ENCODE data around the gene PSMB1.

PSMB1 gene

DNA sequence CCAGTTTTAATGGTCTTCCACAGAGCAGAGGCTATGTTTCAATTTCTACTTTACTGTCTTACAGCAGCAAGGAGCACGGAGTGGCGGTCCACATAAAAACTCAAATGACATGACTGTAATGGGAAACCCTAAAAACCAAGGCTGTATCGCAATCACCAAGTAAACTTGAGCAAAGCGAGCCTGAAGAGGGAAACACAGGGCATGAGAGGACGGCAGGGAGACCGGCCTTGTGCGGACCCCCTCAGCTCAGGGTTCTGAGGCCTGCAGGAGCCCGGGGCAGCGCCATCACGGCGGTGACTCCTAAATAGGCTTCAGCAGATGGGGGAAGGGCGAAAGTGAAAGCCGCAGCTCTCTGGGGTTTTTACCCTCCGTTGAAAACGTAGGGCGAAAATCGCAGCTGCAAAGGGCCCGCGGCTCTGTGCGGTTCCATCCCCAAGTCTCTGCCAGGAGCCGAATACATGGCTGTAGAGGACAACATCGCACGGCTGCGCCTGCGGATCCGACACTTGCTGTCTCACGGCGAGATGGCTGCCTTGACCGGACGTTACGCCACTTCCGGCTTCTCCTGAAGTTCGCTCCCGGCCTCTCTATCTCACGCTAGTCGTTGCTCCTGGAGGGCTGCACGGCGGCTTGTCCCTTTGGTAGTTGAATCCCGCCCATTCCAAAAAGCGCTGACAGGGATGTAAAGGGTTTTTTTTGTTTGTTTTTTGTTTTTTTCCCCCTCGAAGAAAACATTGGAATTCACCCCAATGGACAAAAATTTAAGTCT lies at the start of gene PSMB1:
Gene PSMB1 (minus strand): TSS at position 543 of the 769 bp plus-strand sequence. CDS start 65 bp downstream, at position 478.
- peak; percentile 84 for FAIRE-seq

DNA sequence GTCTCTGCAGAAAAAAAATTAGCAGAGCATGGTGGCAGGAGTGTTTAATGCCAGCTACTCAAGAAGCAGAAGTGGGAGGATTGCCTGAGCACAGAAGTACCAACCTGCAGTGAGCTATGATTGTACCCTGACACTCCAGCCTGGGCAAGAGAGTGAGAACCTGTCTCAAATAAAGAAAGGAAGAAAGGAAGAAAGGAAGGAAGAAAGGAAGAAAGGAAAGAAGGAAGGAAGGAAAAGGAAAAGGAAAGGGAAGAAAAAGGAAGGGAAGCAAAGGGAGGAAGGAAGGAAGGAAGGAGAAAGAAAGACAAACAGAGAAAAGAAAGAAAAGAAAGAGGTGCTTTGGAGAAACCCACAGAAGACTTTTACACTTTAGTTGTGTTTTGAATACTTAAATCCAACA lies 44.2 kb upstream of the PSMB1 start:
- no peak for FAIRE-seq

GRCh38 chr6:170596426-170596825 lies 43.3 kb upstream of the PSMB1 start:
- no peak for FAIRE-seq

DNA sequence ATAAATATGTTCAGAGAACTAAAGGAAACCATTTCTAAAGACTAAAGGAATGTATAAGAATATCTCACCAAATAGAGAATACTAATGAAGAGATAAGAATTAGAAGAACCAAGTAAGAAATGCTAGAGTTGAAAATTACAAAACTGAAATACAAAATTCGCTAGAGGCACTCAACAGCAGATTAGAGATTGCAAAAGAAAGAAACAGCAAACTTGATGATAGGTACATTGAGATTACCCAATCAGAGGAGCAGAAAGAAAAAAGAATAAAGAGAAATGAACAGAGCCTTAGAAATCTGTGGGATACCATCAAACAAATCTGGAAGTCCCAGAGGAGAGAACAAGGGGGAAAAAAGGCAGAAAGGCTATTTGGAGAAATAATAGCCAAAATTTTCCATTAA lies 37.6 kb upstream of the PSMB1 start:
- no peak for FAIRE-seq

- no peak for FAIRE-seq
Observed at GRCh38 chr6:170584954-170585498, 31.9 kb upstream of the PSMB1 start.

DNA sequence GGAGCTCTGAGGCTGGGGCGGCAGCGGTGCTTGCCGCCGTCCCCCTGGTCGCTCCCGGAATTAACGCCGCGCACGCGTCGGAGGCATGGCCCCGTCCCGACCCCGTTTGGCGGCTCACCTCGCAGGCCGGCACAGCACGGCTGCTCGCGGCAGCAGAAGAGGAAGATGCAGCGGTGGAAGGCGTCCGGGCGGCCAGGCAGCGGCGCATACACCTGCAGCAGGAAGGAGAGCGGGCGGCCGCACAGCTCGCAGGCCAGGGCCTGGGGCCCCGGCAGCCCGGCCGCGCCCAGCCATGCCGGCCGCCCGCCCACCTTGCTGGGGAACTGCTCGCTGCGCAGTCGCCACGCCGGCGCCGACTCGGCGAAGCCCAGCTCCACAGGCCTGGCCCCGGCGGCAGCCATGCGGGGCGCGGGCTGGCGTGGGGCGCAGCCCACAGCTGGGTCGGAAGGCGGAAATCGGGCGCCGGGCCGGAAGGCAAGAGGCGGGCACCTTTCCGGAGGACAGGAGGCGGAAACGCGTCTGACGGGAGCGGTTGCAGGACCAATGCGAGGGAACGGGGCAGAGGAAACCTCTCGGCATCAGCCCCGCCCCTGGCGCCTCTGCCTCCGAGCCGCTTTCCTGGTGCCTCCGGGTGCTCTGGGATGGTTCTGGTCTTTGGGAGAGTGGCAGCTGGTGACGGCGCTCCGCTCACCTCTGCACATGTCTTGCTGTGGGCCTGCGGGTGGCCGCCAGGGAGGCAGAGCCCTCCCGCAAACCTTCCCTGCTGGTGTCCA lies 31.3 kb upstream of the PSMB1 start, which contains the start of gene PDCD2:
Gene PDCD2 (minus strand): TSS at position 457 of the 773 bp plus-strand sequence. CDS start 56 bp downstream, at position 401.
- FAIRE-seq: peak; percentile 90

DNA sequence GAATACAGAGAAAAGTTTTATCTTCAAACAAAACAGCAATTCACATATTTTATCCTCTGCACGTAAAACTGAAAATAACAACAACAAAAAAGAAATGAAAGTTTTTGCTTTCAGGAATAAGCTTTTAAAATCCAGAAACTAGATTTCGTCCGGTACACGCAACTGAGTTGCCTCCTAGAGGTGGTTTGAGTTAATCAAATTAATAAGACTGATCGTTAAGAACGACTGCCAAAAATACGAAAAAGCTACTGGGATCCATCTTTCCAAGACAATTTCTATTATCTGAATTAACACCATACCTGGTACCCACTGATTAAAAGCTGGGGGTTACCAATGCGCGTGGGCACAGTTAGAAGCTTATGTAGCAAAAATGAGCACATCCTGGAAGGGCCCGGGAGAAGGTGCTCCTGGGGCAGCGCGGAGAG lies 30.7 kb upstream of the PSMB1 start:
- FAIRE-seq: no peak

- FAIRE-seq: no peak
Observed at GRCh38 chr6:170578909-170579308, 25.8 kb upstream of the PSMB1 start.

GRCh38 chr6:170575250-170575649 lies 22.1 kb upstream of the PSMB1 start:
- FAIRE-seq: peak; percentile 67

GRCh38 chr6:170572704-170573466 lies 19.8 kb upstream of the PSMB1 start:
- no peak for FAIRE-seq

GRCh38 chr6:170564936-170565530 lies 11.9 kb upstream of the PSMB1 start:
- FAIRE-seq: no peak

GRCh38 chr6:170561555-170561954 lies 8.4 kb upstream of the PSMB1 start:
- no peak for FAIRE-seq

DNA sequence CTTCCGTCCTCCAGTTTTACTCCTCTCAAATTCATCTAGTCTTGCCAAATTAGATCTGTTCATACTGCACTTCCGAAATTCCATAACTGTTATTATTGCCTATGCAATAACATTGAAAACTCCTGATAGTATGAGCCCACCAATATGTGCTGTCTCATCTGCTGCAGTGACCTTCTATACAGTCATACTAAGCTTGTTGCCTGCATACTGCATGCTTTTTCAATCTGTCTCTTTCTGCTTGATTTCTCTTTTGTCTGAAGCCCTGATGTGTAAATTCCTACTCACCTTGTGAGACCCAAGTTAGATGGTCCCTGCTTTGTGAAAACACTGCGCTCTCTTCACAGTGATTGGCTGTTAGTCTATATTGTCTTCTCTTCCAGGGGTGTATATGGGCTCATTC lies 2.2 kb upstream of the PSMB1 start:
- FAIRE-seq: no peak

- no peak for FAIRE-seq
Observed at GRCh38 chr6:170554796-170555137, 1.7 kb upstream of the PSMB1 start.

GRCh38 chr6:170554013-170554795 lies 1.1 kb upstream of the PSMB1 start, which contains the start of gene TBP:
Gene TBP, plus strand, starts transcription at chr6:170554369. Its CDS starts 2,661 bp downstream, at chr6:170557030.
- FAIRE-seq: peak; percentile 99

GRCh38 chr6:170553534-170554012 lies 466 bp upstream of the PSMB1 start:
- FAIRE-seq: no peak

- FAIRE-seq: no peak
Observed at GRCh38 chr6:170545405-170545804, 7.7 kb downstream of the PSMB1 start.

DNA sequence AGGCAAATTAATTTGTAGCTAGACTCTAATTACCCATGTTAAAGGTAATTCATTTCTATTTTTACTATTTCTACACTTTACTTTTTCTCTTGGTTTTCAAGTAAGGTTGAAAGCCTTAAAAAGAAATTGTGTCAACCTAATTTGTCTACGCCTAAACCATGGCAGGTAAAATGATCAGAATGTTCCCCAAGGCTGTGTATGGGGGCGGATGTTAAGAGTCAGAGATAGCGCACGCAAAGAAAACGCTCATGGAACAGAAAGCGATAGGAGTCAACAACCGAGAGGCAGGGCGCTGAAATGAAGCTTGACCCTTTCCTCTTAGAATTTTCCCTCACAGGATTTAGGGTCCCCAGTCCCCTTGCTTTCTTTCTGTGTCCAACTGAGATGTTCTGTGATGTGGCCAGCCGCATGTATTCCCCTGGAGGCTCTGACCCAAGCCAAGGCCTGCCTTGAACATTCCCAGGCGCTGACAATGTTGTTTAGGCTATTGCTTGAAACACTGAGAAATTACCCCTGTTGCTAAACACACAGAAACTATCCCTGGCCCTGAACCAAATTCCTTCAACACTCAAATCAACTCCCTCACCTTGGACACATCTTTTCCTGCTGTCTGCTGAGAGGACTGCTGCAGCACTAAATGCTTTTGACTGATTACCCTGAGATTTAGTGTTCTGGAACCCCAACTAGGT lies 10.9 kb downstream of the PSMB1 start:
- FAIRE-seq: no peak

GRCh38 chr6:170537329-170537728 lies 15.8 kb downstream of the PSMB1 start:
- FAIRE-seq: no peak

DNA sequence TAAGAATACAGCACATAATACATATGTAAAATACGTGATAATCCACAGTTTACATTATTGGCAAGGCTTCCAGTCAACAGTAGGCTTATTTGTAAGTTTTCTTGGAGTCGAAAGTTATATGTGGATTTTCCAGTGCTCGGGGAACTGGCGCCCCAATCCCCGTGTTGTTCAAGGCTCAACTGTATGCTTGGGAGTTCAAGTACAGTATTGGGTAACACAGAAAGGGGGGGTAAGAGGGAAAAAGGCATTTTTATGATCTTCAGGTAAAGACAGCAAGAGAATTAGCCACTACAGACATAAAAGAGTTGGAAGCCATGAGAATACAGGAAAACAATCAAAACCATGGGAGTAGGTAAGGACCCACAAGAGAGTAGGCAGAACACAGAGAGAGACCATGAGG lies 16.4 kb downstream of the PSMB1 start:
- FAIRE-seq: no peak

DNA sequence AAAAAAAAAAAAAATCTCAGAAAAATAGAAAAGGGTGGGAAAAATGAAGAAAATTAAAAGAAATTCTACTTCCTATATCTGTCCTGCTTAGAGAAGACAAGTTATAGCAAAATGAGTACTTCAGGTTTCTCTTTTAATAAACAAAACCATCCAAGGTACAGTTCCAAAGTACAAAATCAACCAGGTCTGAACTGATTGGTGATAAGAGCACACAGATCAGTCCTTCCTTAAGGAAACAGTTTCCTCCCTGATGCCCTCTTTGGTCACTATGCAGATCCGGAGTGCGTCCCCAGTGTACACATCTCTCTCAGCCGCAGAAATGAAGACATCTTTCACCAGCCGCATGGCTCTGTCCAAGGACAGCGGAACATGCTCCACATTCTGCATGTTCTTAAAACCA lies 18.1 kb downstream of the PSMB1 start:
- peak; percentile 45 for FAIRE-seq

Measured in G401.6 (cell line).